Stimulated activated CD4-positive, alpha-beta T cell treated with anti-CD3 and anti-CD28 coated beads, Interleukin-12 subunit alpha, Interleukin-12 subunit beta, amount 100 ng/mL, for 4 hours (primary cell): ENCODE data around the gene ELP4.

ENCODE experiments used
- DNase-seq: peaks from one replicate; pipeline ENCODE4 v3.0.0-alpha.2; 2020

ELP4 gene

DNA sequence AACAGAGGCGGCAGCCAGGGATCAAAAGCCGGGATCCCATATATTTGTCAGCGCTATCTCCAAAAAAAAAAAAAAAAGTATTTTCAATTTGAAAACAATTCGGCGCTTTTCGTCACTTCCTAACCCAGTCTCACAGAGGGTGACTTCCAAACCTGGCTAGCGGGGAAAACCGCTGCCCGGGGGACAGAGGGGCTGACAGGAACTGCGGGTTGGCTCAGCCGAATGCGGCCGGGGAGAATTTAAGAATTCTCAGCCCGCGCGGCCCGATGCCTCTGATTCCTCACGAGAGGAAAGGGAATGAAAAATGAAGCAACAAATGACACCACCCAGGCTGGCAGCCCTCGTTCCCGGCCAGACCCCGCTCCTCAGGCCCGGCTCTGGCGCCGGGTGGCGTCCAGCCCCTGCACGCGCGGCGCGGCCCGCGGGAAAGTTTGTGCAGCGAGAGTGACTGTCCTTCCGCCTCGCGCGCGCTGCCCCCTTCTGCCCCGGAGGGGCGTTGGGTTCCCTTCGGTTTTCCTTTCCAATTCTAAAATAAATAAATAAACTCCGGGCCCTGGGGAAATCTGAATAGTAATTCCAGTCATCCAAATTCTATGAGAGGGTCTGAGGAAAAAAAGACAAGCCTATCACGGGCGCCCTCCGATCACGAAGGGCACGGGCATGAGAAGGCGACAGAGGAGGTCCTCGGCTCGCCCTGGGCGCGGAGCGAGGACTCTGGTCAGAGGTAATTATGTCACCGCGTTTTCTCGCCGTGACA is 306.3 kb downstream of the ELP4 start:
- no peak for DNase-seq

DNA sequence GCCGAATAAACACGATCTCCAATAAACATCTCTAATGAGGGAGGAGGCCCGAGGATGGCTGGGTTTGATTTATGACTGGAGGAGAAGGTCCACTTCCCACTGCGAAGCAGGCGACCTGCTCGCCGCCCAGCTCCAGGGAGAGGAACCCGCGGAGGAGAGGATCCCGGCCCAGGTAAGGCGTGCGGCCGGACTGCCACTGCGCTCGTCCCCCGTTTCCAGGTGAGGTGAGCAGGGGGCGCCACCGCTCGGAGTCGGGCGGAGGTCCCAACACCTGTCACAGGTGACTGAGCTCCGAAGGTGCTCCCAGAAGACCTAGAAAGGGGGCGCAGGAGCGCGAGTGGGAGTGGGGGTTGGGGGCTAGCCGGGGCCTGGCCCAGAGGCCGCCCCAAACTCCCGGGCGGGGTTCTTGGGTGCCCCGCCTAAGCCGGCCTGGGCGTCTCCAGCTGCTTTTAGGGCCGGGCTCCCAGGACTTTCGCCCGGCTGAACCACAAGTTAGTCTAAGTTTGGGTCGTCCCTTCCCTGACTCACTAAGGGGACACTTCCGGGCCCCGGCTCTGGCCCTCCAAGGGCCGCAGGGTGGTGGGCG is 307.0 kb downstream of the ELP4 start:
- no peak for DNase-seq

DNA sequence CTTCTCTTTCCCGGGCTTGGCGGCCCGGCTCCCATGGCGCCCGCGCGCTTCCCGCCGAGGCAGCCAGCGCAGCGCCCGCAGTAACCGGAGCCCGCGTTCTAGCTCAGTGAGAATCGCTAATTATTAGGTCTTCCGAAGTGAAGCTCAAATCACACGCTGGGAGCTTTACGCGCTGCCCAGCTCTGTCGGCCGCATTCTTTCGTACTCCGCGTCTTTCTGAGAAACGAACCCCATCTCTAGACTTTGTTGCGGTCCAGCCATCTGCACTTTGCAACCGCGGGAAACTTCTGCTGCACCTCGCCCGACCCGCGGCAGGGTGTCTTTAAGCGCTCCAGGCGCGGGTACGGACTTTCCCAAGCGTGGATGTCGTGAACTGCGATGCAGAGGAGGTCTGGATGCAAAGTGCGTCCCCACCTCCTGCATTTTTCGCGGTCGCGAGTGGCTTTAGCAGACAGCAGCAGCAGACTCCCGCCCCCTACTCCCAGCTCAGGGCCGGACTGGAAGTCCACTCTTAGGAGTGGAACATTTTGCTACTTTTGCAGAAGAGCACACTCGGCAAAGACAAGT is 307.6 kb downstream of the ELP4 start:
- no peak for DNase-seq

- no peak for DNase-seq
Observed at GRCh38 chr11:31817621-31818424, 308.3 kb downstream of the ELP4 start.

- DNase-seq = no peak
Observed at GRCh38 chr11:31818425-31818755, 308.8 kb downstream of the ELP4 start.

DNA sequence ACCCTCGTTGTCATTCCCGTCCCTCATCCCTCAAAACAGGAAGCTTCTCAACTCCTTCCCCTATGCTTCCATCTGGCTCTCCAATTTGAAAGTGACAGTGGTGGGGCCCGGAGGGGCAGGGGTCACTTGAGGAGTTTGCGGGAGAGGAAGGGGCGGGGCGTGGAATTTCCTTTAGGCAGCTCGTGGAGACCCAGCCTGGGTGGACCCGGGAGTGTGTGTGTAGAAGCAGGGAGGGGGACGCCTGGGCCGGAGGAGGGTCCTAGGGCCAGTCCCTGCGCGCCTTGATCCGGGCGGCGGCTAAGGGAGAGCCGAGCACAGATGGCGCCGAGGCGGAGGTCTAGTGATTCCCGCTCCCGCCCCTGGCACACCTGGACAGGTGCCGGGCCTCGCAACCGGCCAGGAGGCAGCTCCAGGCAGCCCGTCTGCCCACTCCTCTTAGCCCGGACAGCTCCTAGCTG is 309.3 kb downstream of the ELP4 start:
- no peak for DNase-seq

DNA sequence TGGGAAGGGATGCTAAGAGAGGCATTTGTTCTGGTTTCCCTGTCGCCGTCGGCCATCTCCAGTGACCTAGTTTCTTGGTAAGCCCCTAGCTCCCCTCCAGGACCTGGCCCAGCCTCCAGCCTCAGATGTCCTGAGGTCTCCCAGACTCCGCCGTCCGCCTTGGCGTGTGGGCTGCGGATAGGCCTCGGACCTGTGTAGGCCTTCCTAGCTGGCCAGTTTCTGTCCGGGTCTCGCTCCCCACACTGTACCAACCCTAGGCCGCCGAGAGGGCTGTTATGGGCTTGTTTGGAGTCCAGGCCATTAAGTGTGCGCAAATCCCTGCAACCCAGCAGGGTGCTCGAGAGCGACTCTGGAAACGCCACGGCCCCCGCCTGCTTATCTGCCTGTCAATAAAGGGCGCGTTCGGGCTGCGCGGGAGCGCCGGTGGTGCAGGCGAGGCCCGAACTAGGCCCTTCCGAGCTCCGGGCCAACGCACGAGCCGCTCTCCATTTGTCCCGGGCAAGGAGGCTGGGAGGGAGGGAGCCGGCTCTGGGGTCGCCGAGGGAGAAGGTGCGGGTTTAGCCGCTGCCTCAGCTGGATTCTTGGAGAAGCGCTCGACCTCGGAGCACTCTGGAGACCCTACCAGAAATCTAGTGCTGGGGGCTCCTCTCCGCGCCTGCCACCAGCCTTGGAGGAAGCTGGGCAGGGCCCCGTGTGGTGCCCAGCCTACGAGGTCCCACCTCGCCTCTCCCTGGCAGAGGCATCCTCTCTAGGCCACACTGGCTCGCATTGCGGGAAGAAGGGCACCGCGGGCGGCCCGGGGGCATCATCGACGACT is 310.3 kb downstream of the ELP4 start:
- no peak for DNase-seq

- no peak for DNase-seq
Observed at GRCh38 chr11:31820438-31820818, 310.9 kb downstream of the ELP4 start.

DNA sequence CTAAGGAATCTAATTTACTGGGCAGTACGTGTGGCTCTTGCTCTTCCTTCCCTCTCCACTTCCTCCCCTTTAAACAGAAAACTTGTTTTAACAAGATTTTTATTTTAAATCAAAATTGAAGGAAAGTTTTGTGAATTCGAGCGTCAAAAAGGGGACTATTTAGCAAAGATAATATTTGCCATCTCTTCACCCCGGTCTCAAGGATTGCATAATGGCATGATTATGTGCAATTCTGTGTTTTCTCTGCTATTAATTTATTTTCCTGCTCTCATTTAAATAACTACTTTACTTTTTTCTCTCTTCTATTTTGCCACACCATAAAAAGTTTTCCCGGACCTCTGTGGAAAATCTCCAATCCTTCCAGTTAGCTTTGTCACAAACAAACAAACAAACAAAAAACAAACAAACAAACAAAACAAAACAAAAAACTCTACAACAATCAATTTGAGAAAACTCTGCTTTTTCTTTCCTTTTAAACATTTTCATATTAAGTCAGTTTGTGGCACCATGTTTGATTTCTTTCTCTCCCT is 311.7 kb downstream of the ELP4 start:
- no peak for DNase-seq

- DNase-seq = no peak
Observed at GRCh38 chr11:31821766-31822165, 312.2 kb downstream of the ELP4 start.

DNA sequence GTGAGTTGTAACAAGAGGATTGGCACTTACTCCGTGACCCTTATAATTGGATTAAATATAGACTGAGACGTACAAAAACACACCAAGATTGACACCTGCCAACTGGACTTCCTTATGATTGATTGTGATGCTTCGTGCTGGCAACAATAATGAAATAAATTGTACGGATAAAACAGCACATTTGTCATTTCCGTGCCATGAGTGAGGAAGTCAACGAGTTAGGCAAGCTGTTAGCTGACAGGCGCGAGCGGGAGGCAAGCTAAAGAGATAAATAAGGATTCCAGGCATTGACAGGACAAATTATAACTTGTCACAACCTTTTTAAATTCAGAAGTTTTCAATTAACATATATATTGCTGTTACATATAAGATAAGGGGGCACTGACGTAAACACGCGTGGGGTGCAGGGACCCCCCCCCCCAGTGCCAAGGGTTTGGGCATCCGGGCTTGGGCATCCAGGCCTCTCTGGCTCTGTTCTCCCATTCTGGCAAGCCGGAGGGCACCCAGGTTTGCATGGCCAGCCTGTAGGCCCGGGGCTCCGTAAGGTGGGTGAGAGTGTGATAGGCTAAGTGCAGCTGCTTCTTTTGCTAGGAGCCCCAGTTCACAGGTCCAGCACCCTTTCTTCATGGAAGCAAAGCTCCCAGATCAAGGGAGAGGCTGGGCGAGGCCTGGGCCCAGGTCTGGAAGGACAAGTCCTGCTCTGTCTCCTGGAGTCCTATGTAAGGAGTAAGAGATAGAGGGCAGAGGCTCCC is 312.8 kb downstream of the ELP4 start:
- no peak for DNase-seq

- DNase-seq = no peak
Observed at GRCh38 chr11:31822927-31823643, 313.5 kb downstream of the ELP4 start.

GRCh38 chr11:31823644-31824331 is 314.2 kb downstream of the ELP4 start:
- DNase-seq = no peak

DNA sequence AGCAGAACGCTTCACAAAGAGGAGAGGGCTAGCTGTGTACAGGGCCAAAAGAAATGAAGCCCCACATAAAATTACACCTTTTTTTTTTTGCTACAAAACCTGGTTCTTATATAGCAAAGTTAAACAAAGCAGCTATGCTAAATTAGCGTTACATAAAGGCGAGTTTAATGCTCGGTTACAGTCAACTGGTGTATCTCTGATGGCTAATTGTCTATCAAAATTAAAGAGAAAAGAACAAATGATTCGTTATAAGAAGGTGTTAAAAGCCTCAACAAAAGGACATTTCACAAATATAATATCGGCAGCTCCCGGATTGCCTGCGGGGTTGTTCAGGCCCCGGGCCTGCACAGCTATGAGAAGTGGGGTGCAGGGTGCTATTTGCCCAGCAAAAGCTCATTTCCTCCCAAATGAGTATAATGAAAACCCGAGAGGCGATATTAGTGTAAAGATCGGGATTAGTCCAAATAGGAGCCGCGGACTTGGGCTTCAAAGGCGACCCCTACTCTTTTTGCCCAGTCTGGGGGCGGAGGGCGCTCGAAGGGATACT is 314.8 kb downstream of the ELP4 start:
- no peak for DNase-seq

GRCh38 chr11:31824879-31825837 is 315.6 kb downstream of the ELP4 start:
- DNase-seq = no peak

DNA sequence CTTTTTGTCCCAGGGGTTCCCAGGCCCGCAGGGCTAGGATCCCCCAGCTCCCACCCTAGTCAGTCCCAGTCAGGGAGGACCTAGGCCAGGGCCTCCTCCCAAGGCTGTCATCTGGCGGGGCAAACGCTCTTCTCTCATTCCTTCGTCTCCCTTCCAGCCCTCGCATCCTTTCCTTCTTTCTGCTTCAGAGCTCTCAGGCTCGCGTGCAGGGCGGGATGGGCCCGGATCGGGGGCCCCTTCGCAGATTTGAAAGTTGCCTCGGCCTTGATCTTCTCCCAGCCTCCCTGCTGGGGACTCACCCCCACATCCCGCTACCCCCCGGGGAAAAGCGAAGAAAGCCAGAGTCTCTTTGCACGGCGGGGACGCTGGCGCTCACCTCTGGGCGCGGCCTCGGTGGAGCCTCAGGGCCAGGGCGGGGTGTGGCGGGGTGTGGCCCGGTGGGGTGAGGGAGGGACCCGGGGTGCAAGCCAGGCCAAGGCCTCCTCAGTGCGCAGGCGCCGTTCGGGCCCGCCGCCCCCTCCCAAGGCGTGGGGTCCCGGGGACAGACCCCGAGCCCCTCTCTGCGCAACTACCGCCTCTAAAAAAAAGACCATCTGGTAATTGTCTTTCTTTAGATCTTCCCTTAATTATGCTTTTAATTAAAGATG is 316.4 kb downstream of the ELP4 start:
- DNase-seq = no peak

DNA sequence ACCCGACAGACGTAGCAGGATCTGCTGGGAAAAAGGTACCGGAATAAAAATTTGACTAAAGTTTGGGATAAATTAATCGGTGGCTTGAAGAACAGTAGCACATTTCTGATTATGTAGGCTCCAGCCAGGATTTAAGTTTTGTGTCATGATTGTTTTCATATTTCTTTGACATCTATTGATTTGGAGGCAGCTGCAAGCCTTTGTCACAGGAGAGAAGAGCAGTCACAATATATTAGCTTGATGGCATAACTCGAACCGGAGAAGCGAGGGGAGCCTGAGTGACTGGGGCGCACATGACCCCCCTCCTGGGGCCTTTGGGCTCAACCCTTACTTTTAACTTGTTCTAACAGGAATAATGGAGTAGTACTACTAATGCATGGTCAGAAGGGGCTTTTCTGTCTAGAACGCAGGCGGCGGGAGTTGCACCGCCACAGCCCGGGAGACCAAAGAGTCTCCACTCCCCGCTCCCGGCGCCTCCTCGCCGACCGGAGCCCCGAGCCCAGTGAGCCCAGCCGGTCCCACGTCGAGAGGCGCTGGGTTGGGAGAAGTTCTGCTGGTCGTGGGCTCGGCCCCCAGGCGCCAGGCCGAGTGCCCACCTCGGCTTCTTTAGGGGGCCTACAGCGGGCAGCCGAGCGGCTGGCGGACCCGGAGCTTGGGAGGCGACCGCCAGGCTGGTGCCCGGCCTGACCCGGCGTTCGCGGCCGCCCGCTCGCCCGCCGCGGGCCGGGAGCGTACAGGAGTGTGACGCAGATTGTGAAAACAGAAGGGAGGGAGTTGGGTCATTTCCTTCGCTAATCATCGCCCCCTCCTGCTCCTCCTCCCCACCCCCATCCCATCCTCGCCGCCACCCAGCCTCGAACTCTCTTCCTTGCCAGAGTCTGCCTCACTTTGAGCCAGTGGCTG is 317.2 kb downstream of the ELP4 start:
- DNase-seq = no peak
